ENCODE data around the gene PTPRD.

- TF ChIP-seq EZH2phosphoT487 (conservative IDR thresholded peaks at IDR 0.05; ENCODE audit: low read length), result no peak
- TF ChIP-seq, protein P1, sequence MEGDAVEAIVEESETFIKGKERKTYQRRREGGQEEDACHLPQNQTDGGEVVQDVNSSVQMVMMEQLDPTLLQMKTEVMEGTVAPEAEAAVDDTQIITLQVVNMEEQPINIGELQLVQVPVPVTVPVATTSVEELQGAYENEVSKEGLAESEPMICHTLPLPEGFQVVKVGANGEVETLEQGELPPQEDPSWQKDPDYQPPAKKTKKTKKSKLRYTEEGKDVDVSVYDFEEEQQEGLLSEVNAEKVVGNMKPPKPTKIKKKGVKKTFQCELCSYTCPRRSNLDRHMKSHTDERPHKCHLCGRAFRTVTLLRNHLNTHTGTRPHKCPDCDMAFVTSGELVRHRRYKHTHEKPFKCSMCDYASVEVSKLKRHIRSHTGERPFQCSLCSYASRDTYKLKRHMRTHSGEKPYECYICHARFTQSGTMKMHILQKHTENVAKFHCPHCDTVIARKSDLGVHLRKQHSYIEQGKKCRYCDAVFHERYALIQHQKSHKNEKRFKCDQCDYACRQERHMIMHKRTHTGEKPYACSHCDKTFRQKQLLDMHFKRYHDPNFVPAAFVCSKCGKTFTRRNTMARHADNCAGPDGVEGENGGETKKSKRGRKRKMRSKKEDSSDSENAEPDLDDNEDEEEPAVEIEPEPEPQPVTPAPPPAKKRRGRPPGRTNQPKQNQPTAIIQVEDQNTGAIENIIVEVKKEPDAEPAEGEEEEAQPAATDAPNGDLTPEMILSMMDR (IDR thresholded peaks at IDR 0.05; ENCODE audit: insufficient read depth, low read length, poor library complexity, severe bottlenecking), result no peak
These were observed 2164.6 kb downstream of the PTPRD start for GRCh38 chr9:8448226-8448625.
